Measurements from ENCODE around the gene LDAH. TPM values are rescaled to one million over a fixed set of nuclear protein-coding genes. Genes with fewer than 3 reads are reported as not detected.

Gene LDAH
- total RNA-seq, 4 donors from 2014 or later: 8.2 to 14.1 (median 10.9) TPM

GRCh38 chr2:20696366-20696765 is 126.5 kb downstream of the LDAH start:
- TF ChIP-seq CTCF (IDR thresholded peaks at IDR 0.05): no peak
- DNase-seq (ENCODE audit: low spot score) (no peak), ATAC-seq (ENCODE audit: low FRiP score) (no peak)

GRCh38 chr2:20693317-20693716 is 129.6 kb downstream of the LDAH start:
- DNase-seq (ENCODE audit: low spot score) (no peak), ATAC-seq (ENCODE audit: low FRiP score) (no peak)
- no peak for TF ChIP-seq CTCF (IDR thresholded peaks at IDR 0.05)

- no peak for DNase-seq (ENCODE audit: low spot score)
- TF ChIP-seq CTCF (IDR thresholded peaks at IDR 0.05): no peak
- no peak for ATAC-seq (ENCODE audit: low FRiP score)
These were observed 130.8 kb downstream of the LDAH start for GRCh38 chr2:20692081-20692480.

GRCh38 chr2:20691076-20691734 is 131.7 kb downstream of the LDAH start:
- TF ChIP-seq CTCF (IDR thresholded peaks at IDR 0.05): no peak
- no peak for DNase-seq (ENCODE audit: low spot score)
- ATAC-seq (ENCODE audit: low FRiP score): no peak

- no peak for TF ChIP-seq CTCF (IDR thresholded peaks at IDR 0.05)
- DNase-seq (ENCODE audit: low spot score): no peak
- ATAC-seq (ENCODE audit: low FRiP score): no peak
These were observed 133.3 kb downstream of the LDAH start for GRCh38 chr2:20689428-20690264.

- no peak for TF ChIP-seq CTCF (IDR thresholded peaks at IDR 0.05)
- ATAC-seq (ENCODE audit: low FRiP score) (no peak), DNase-seq (ENCODE audit: low spot score) (no peak)
These were observed 135.6 kb downstream of the LDAH start for GRCh38 chr2:20687260-20687832.
